Common myeloid progenitor, CD34-positive (primary cell): ENCODE data around the gene RMND5A.

Experiments
- CTCF ChIA-PET: fragments of 350-600 bp; sonication (Branson Sonifier 250); formaldehyde crosslinking; loops from one replicate; lab custom pipeline; 2021; ENCODE audit warnings: antibody characterized with exemption; lab: Charles Lee
- POLR2A ChIA-PET: fragments of 350-600 bp; sonication (Branson Sonifier 250); formaldehyde crosslinking; loops from one replicate; lab custom pipeline; 2021; ENCODE audit warnings: antibody characterized with exemption; lab: Charles Lee
- DNase-seq, 3 donors: peaks; one replicate each; pipeline versions ENCODE4 v3.0.0 to v3.0.0-alpha.2; 2013
- H3K27ac ChIP-seq, 2 experiments: 1 replicate in 1 of 2; 2 replicates in 1 of 2; pipeline ENCODE4 v1.7.0; 2013; ENCODE audit warnings: inconsistent platforms in 2 of 2, low read length in 2 of 2, mild to moderate bottlenecking in 2 of 2, low read depth in 1 of 2, moderate library complexity in 1 of 2; ENCODE audit not compliant: severe bottlenecking in 2 of 2, insufficient read depth in 1 of 2, poor library complexity in 1 of 2
- H3K27me3 ChIP-seq, 5 experiments: replicated peaks in 2 of 5; 1 replicate in 3 of 5; 2 replicates in 2 of 5; pipeline versions ENCODE4 v1.6.1 to v1.7.0; 2013; ENCODE audit warnings: low read length in 4 of 5, mild to moderate bottlenecking in 2 of 5, moderate library complexity in 2 of 5, inconsistent platforms in 1 of 5; ENCODE audit not compliant: insufficient read depth in 5 of 5, control insufficient read depth in 4 of 5
- H3K36me3 ChIP-seq, 4 experiments: 1 replicate in 2 of 4; 2 replicates in 2 of 4; pipeline versions ENCODE4 v1.6.1 to v1.7.0; 2013; ENCODE audit warnings: low read length in 3 of 4, control low read depth in 1 of 4, mild to moderate bottlenecking in 1 of 4; ENCODE audit not compliant: control insufficient read depth in 4 of 4, insufficient read depth in 4 of 4
- H3K4me1 ChIP-seq, 4 experiments: 1 replicate in 3 of 4; 2 replicates in 1 of 4; pipeline versions ENCODE4 v1.6.1 to v1.7.1; 2013; ENCODE audit warnings: low read length in 3 of 4, mild to moderate bottlenecking in 3 of 4, control low read depth in 1 of 4, inconsistent platforms in 1 of 4, moderate library complexity in 1 of 4; ENCODE audit not compliant: control insufficient read depth in 4 of 4, insufficient read depth in 4 of 4; ENCODE audit errors: control extremely low read depth in 1 of 4
- H3K4me3 ChIP-seq, 7 experiments: 1 replicate in 4 of 7; 2 replicates in 3 of 7; pipeline versions ENCODE4 v1.5.1 to v1.7.0; 2013; ENCODE audit warnings: mild to moderate bottlenecking in 7 of 7, low read length in 6 of 7, moderate library complexity in 6 of 7, inconsistent platforms in 2 of 7, low read depth in 2 of 7, control low read depth in 1 of 7; ENCODE audit not compliant: insufficient read depth in 4 of 7, control insufficient read depth in 1 of 7; ENCODE audit errors: extremely low read depth in 1 of 7
- H3K9me3 ChIP-seq, 5 experiments: 1 replicate in 4 of 5; 2 replicates in 1 of 5; pipeline versions ENCODE4 v1.6.1 to v1.7.1; 2013; ENCODE audit warnings: low read length in 4 of 5, mild to moderate bottlenecking in 2 of 5, inconsistent platforms in 1 of 5, low read depth in 1 of 5, moderate library complexity in 1 of 5; ENCODE audit not compliant: control insufficient read depth in 4 of 5, insufficient read depth in 2 of 5; ENCODE audit errors: control extremely low read depth in 1 of 5
- WGBS: methylation state at CpG from one replicate; pipeline ENCODE4 v1.1.5; 2013; ENCODE audit not compliant: insufficient coverage; 5-methylcytosine and 5-hydroxymethylcytosine counted together

Gene RMND5A

DNA sequence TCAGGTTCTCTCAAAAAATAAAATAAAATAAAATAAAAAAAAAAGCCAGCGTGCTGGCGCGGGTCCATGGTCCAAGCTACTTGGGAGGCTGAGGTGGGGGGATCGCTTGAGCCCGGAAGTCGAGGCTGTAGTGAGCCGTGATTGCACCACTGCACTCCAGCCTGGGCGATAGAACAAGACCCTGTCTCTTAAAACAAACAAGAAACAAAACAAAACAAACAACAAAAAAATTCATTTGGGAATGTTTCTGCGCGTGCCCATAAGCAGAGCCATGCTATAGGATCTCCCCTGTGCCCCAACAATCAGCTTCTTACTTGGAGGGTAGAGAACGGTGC is 87.0 kb downstream of the RMND5A start:
- WGBS = 39% methylated on average over 7 of the region's 11 CpGs
- peak overlapping the region; percentile 6 to 85 (median 67) for H3K4me3 ChIP-seq
- CTCF ChIA-PET = interaction anchor here (0.7 to 2.0 kb wide), 8 partner anchors 9 to 47 kb away, joined by 3 to 10 read pairs (median 4); no protein-coding TSS in a partner anchor
- H3K4me1 ChIP-seq = peaks cover 0 to 30% (median 23%) of the 10 kb centered on the region in 4 experiments
- no peaks in the 10 kb centered on the region for H3K9me3 ChIP-seq
- POLR2A ChIA-PET = no interaction called here
- DNase-seq = no peak
- H3K27ac ChIP-seq = no peak overlapping the region
- no peaks in the 10 kb centered on the region for H3K36me3 ChIP-seq
- peaks cover 0 to 37% (median 10%) of the 10 kb centered on the region in 5 experiments for H3K27me3 ChIP-seq

DNA sequence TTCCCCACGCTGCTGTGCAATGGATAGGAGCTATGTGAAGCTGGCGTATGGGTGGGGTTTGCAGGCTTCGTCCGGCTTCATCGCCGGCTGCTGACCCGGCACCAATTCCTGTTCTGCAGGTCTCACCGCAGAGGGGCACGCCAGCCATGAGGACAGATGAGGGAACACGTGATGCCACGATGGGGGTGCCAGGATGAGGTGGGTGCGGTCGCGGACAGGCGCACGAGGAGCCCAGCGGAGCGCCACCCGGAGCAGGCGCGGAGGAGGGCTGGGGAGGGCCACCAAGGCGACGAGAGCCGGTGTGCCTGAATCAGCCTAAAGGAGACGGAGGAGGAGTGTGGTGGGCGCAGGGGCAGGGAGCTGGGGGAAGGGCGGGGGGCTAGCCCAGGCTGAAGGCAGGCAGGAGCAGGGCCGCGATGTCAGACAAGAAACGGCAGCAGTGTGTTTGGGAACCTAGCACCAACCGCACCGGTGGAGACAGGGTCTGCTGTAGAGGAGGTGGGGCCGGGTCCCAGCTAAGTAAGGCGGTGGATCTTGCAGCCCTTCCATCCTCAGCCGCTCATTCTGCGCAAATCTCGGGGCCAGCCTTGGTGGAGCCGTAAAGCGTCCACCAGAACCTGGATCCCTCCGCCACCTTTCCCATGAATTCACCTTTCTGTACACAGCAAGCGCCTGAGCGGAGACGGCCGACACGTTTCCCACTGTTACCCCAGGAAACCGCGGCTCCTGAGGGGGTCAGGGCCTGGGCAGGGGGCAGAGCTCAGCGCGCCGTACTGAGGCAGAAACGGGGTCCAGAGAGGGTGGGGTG is 87.6 kb downstream of the RMND5A start:
- Histone ChIP-seq H3K4me3 (peak overlapping the region; percentile 6 to 85 (median 67)), H3K27ac (no peak overlapping the region), H3K36me3 (no peaks in the 10 kb centered on the region), H3K9me3 (no peaks in the 10 kb centered on the region), H3K27me3 (peaks cover 0 to 37% (median 10%) of the 10 kb centered on the region in 5 experiments), H3K4me1 (peaks cover 0 to 30% (median 23%) of the 10 kb centered on the region in 4 experiments)
- CTCF ChIA-PET = interaction anchor here (0.7 to 2.0 kb wide), 8 partner anchors 10 to 47 kb away, joined by 3 to 10 read pairs (median 4); no protein-coding TSS in a partner anchor
- DNase-seq = peak; percentile 43 to 69 (median 57)
- POLR2A ChIA-PET = no interaction called here
- WGBS = 1% methylated on average over 40 of the region's 51 CpGs

DNA sequence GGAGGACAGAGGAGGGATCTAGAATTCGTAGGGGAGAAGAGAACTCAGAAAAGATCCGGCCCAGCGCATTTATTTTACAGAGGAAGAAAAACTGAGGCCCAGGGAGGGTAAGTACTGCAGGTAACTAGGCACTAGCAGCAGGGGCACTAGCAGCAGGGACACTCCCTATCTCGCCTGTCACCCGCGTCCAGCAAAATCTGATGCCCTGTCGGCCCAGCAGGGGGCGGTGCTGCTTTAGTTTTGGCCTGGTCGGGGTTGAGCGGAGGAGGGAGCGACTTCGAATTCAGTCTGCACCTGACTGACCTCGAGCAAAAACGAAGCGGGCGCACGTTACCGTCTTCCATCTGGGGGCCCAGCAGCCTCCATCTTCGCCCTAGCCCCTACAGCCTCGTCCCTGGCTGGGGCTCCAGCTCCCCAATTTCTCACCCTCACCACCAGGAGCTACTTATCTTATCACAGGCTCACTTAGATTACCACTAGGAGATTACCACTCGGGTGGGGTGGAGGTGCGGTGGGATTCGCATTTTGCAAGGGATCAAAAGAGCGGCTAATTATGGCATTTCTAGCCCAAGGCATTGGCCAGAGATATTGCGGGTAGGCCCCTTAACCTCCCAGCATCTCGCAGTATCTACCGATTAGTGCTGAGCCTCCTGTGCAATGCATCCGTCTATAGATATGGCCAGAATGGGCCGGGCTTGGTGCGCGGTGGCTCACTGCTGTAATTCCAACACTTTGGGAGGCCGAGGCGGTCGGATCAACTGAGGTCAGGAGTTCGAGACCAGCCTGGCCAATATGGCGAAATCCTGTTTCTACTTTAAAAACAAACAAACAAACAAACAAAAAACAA is 88.4 kb downstream of the RMND5A start:
- POLR2A ChIA-PET = no interaction called here
- CTCF ChIA-PET = interaction anchor here (0.8 to 2.0 kb wide), 3 partner anchors 16 to 45 kb away, joined by 3 to 10 read pairs (median 3); no protein-coding TSS in a partner anchor
- Histone ChIP-seq H3K27me3 (peaks cover 0 to 37% (median 10%) of the 10 kb centered on the region in 5 experiments), H3K9me3 (no peaks in the 10 kb centered on the region), H3K36me3 (no peaks in the 10 kb centered on the region), H3K4me3 (peak overlapping the region in 6 of 7 experiments; percentile 52 to 85 (median 68)), H3K4me1 (peaks cover 0 to 30% (median 23%) of the 10 kb centered on the region in 4 experiments), H3K27ac (no peak overlapping the region)
- peak; percentile 85 to 92 (median 91) for DNase-seq
- 16% methylated on average over 28 of the region's 36 CpGs for WGBS

DNA sequence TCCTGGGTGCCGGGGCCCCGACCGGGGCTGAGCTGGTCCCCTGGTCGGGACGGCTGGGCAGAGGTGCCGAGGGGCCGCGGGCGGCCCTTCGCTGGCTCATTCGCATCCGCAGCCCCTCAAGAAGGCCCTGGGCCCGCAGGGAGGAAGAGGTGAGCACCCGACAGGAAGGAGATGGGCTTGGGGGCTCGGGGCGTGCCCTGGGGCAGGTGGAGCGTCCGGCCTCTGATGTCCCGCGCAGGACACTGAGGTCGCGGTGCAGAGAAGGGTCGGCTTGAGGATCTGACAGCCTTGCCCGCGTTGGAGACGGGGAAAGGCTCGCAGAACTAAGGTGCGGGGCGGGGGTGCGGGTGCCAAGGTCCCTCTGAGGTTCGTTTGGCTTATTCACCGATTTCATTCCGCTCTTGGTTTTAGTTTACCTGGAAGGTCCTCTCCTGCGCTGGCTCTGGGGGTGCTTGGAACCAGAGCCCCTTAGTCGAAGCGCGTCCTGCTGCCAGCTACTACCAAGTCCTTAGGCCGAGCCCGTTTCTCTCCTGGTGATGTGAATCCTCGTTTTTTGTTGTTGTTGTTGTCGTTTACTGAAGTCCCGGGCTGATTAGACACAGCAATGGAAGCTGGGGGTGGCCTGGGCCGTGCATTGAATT is 89.5 kb downstream of the RMND5A start:
- peak overlapping the region in 6 of 7 experiments; percentile 15 to 61 (median 46) for H3K4me3 ChIP-seq
- POLR2A ChIA-PET = no interaction called here
- H3K27ac ChIP-seq = no peak overlapping the region
- H3K9me3 ChIP-seq = no peaks in the 10 kb centered on the region
- peaks cover 0 to 37% (median 10%) of the 10 kb centered on the region in 5 experiments for H3K27me3 ChIP-seq
- no peak for DNase-seq
- no peaks in the 10 kb centered on the region for H3K36me3 ChIP-seq
- H3K4me1 ChIP-seq = peaks cover 0 to 30% (median 23%) of the 10 kb centered on the region in 4 experiments
- CTCF ChIA-PET = no interaction called here
- WGBS = 27% methylated on average over 25 of the region's 43 CpGs

DNA sequence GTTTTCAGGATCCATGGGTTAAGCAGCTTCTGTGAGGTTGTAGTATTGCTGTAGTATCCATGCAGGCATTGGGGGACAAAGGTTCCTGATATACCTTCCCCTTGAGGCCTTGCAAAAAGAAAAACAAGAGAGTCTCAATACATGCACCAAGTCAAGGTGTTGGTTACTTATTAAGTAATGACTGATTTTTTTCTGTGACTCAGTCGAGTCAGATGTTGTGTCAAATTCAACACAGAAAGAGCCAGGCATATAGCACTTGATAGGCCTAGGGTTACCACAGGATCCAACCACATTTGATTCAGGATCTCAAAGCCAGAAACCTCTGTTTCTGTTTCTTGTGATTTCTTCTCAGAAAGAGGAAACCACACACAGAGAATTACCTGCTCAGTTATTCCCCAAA is 95.5 kb downstream of the RMND5A start:
- Histone ChIP-seq H3K27ac (no peak overlapping the region), H3K27me3 (peaks cover 0 to 4% (median 0%) of the 10 kb centered on the region in 5 experiments), H3K4me1 (no peaks in the 10 kb centered on the region), H3K4me3 (no peak overlapping the region), H3K9me3 (no peaks in the 10 kb centered on the region), H3K36me3 (no peaks in the 10 kb centered on the region)
- ChIA-PET POLR2A (no interaction called here), CTCF (no interaction called here)
- WGBS = 60% methylated on average over 1 of the region's 1 CpG
- DNase-seq = no peak

- Histone ChIP-seq H3K4me1 (no peaks in the 10 kb centered on the region), H3K27me3 (no peaks in the 10 kb centered on the region), H3K4me3 (no peak overlapping the region), H3K9me3 (peaks cover 0 to 7% (median 3%) of the 10 kb centered on the region in 5 experiments), H3K36me3 (no peaks in the 10 kb centered on the region), H3K27ac (no peak overlapping the region)
- CTCF ChIA-PET = no interaction called here
- no peak for DNase-seq
- no CpG with 5 or more reads among the region's 4 CpGs for WGBS
- POLR2A ChIA-PET = no interaction called here
These were observed 98.2 kb downstream of the RMND5A start for GRCh38 chr2:86818114-86818801.
